ENCODE measurements around the gene UBR3.

DNA sequence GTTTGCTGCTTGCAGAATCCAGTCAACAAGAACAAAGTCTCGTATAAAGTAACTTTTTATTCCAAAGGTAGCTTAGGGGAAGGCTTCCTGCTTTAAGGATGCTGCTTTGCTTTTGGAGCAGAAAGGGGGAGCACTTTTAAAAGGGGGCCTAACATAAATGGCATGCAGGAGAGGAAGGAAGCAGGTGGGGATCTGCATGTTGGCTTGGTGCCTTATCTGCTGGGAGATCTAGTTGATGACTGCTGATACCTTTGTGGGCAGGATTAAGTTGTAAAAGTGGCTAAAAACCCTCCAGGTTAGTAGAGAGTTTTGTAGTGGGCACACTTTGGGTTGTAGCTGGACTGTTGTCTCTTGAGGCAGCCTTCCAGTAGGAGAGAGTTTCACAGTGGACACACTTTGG lies 22.5 kb downstream of the UBR3 start:
- TF ChIP-seq, protein P1, sequence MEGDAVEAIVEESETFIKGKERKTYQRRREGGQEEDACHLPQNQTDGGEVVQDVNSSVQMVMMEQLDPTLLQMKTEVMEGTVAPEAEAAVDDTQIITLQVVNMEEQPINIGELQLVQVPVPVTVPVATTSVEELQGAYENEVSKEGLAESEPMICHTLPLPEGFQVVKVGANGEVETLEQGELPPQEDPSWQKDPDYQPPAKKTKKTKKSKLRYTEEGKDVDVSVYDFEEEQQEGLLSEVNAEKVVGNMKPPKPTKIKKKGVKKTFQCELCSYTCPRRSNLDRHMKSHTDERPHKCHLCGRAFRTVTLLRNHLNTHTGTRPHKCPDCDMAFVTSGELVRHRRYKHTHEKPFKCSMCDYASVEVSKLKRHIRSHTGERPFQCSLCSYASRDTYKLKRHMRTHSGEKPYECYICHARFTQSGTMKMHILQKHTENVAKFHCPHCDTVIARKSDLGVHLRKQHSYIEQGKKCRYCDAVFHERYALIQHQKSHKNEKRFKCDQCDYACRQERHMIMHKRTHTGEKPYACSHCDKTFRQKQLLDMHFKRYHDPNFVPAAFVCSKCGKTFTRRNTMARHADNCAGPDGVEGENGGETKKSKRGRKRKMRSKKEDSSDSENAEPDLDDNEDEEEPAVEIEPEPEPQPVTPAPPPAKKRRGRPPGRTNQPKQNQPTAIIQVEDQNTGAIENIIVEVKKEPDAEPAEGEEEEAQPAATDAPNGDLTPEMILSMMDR (conservative IDR thresholded peaks at IDR 0.05) = no peak
- no peak for TF ChIP-seq EZH2 (IDR thresholded peaks at IDR 0.05; ENCODE audit: low read depth)
